Breast epithelium (tissue), 3 donors: ENCODE results near the gene TRMT1.

Experiments used
- POLR2A ChIP-seq: fragments of 450-650 bp; IDR thresholded peaks from one replicate; pipeline ENCODE4 v1.6.1; 2016; ENCODE audit warnings: antibody characterized with exemption, mild to moderate bottlenecking, moderate library complexity
- TF ChIP-seq, protein P1 (sequence below), 3 donors: fragments of 450-650 bp; IDR thresholded peaks; one replicate each; pipeline ENCODE4 v1.5.1; 2016 to 2017; ENCODE audit warnings: antibody characterized with exemption in 3 of 3, mild to moderate bottlenecking in 3 of 3, moderate library complexity in 3 of 3

- TF ChIP-seq POLR2A, result no peak
- TF ChIP-seq, protein P1, sequence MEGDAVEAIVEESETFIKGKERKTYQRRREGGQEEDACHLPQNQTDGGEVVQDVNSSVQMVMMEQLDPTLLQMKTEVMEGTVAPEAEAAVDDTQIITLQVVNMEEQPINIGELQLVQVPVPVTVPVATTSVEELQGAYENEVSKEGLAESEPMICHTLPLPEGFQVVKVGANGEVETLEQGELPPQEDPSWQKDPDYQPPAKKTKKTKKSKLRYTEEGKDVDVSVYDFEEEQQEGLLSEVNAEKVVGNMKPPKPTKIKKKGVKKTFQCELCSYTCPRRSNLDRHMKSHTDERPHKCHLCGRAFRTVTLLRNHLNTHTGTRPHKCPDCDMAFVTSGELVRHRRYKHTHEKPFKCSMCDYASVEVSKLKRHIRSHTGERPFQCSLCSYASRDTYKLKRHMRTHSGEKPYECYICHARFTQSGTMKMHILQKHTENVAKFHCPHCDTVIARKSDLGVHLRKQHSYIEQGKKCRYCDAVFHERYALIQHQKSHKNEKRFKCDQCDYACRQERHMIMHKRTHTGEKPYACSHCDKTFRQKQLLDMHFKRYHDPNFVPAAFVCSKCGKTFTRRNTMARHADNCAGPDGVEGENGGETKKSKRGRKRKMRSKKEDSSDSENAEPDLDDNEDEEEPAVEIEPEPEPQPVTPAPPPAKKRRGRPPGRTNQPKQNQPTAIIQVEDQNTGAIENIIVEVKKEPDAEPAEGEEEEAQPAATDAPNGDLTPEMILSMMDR (IDR thresholded peaks at IDR 0.05), result no peak
These were observed 38.2 kb downstream of the TRMT1 start for GRCh38 chr19:13078381-13078780.
